Adrenal gland (tissue), 5 donors: ENCODE measurements around the gene KCNG4.

Experiments
- POLR2A ChIP-seq, 2 donors: fragments of 450-650 bp; IDR thresholded peaks; one replicate each; pipeline ENCODE4 v1.6.1; 2017; ENCODE audit warnings: antibody characterized with exemption in 2 of 2, mild to moderate bottlenecking in 2 of 2, moderate library complexity in 1 of 2
- TF ChIP-seq, protein P1 (sequence below), 6 experiments: fragments of 450-650 bp in 4 of 6; fragments of 200-600 bp in 2 of 6; sonication (generic) in 1 of 6; IDR thresholded peaks; 1 replicate in 5 of 6; 2 replicates in 1 of 6; pipeline versions ENCODE4 v1.5.1 to v1.8.0; 2016 to 2021; ENCODE audit warnings: antibody characterized with exemption in 6 of 6, mild to moderate bottlenecking in 2 of 6, moderate library complexity in 1 of 6
- donor health status: DM: no; HTN: no; CAD: no.

DNA sequence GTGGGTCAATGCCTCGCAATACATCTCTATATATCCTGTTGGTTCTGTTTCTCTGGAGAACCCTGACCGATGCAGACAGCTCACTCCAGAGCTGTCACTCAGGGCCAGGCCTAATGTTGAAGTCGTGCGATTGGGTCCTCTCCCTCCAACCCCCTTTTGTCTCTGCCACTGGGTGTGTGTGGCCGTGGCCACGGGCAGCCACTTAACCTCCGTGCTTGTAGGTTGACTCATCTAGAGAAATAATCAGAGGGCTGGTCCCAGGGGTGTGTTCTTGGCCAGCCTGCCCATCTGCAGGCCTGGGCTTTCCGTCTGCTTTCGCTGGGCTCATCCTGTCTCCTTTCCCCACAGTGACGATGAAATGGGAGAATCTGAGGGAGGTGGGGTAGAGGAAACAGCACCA lies 41.4 kb downstream of the KCNG4 start:
- TF ChIP-seq POLR2A (IDR thresholded peaks at IDR 0.05) = no peak
- TF ChIP-seq, protein P1, sequence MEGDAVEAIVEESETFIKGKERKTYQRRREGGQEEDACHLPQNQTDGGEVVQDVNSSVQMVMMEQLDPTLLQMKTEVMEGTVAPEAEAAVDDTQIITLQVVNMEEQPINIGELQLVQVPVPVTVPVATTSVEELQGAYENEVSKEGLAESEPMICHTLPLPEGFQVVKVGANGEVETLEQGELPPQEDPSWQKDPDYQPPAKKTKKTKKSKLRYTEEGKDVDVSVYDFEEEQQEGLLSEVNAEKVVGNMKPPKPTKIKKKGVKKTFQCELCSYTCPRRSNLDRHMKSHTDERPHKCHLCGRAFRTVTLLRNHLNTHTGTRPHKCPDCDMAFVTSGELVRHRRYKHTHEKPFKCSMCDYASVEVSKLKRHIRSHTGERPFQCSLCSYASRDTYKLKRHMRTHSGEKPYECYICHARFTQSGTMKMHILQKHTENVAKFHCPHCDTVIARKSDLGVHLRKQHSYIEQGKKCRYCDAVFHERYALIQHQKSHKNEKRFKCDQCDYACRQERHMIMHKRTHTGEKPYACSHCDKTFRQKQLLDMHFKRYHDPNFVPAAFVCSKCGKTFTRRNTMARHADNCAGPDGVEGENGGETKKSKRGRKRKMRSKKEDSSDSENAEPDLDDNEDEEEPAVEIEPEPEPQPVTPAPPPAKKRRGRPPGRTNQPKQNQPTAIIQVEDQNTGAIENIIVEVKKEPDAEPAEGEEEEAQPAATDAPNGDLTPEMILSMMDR (IDR thresholded peaks at IDR 0.05) = no peak
